HPDE6-E6E7 (cell line): ENCODE measurements around the gene CD1C.
"Not testable (repeated sequence)": the region's sequence is repeated elsewhere in the genome, so short reads cannot be mapped to it uniquely, and the experiment has no call there.

Experiments
- DNase-seq: peaks from one replicate; pipeline ENCODE4 v3.0.0; 2011; ENCODE audit warnings: missing footprints; ENCODE audit errors: extremely low spot score

CD1C gene

GRCh38 chr1:158289811-158290210 lies at the start of gene CD1C:
CD1C (plus strand) TSS chr1:158289923; CDS start chr1:158290065, 142 bp downstream.
- no peak for DNase-seq

- peak; percentile 14 for DNase-seq
These were observed 43.1 kb upstream of the CD1C start for GRCh38 chr1:158246650-158247049.

GRCh38 chr1:158248118-158248517 lies 41.6 kb upstream of the CD1C start:
- no peak for DNase-seq

GRCh38 chr1:158248771-158249170 lies 41.0 kb upstream of the CD1C start:
- no peak for DNase-seq

GRCh38 chr1:158249646-158250045 lies 40.1 kb upstream of the CD1C start:
- DNase-seq = no peak

GRCh38 chr1:158251163-158251562 lies 38.6 kb upstream of the CD1C start:
- no peak for DNase-seq

- no peak for DNase-seq
These were observed 34.1 kb upstream of the CD1C start for GRCh38 chr1:158255656-158256055.

GRCh38 chr1:158256747-158257146 lies 33.0 kb upstream of the CD1C start:
- not testable (repeated sequence) for DNase-seq

GRCh38 chr1:158257888-158258287 lies 31.8 kb upstream of the CD1C start:
- no peak for DNase-seq

- no peak for DNase-seq
These were observed 30.6 kb upstream of the CD1C start for GRCh38 chr1:158259117-158259516.

GRCh38 chr1:158272681-158273080 lies 17.0 kb upstream of the CD1C start:
- no peak for DNase-seq

- no peak for DNase-seq
These were observed 14.9 kb upstream of the CD1C start for GRCh38 chr1:158274797-158275196.

- not testable (repeated sequence) for DNase-seq
These were observed 7.3 kb upstream of the CD1C start for GRCh38 chr1:158282421-158282820.

- no peak for DNase-seq
These were observed 5.8 kb upstream of the CD1C start for GRCh38 chr1:158283965-158284364.

- DNase-seq = no peak
These were observed 3.9 kb upstream of the CD1C start for GRCh38 chr1:158285756-158286241.

GRCh38 chr1:158286487-158286886 lies 3.2 kb upstream of the CD1C start:
- DNase-seq = no peak

- DNase-seq = no peak
These were observed 2.8 kb upstream of the CD1C start for GRCh38 chr1:158286941-158287346.

- DNase-seq = no peak
These were observed 660 bp downstream of the CD1C start for GRCh38 chr1:158290321-158290844.

GRCh38 chr1:158295791-158296190 lies 6.1 kb downstream of the CD1C start:
- no peak for DNase-seq

- no peak for DNase-seq
These were observed 20.9 kb downstream of the CD1C start for GRCh38 chr1:158310623-158311022.

GRCh38 chr1:158311066-158311465 lies 21.3 kb downstream of the CD1C start:
- DNase-seq = no peak

GRCh38 chr1:158323866-158324265 lies 34.1 kb downstream of the CD1C start:
- DNase-seq = no peak

GRCh38 chr1:158324395-158324794 lies 34.7 kb downstream of the CD1C start:
- DNase-seq = no peak

GRCh38 chr1:158327481-158327880 lies 37.8 kb downstream of the CD1C start:
- DNase-seq = no peak
